MCF 10A (cell line): ENCODE results near the gene TENT4B. TPM values are rescaled to one million over a fixed set of nuclear protein-coding genes. Genes with fewer than 3 reads are reported as not detected.

Source experiments
- BruUV-seq: library from RNA; stranded (reverse); fragments of 400-500 nt; replicated peaks from 2 replicates; lab custom pipeline; 2021; lab: Mats Ljungman, UMichigan
- CTCF ChIA-PET: fragments of 300-600 bp; sonication (Branson Sonifier 250); formaldehyde crosslinking; extraction: SDS; loops from one replicate; lab custom pipeline; 2021; ENCODE audit warnings: antibody characterized with exemption, inconsistent platforms; lab: Yijun Ruan, JAX
- POLR2A ChIA-PET: fragments of 300-600, 350-650 bp; sonication (Branson Sonifier 250); formaldehyde crosslinking; extraction: SDS; loops from one replicate; lab custom pipeline; 2020; ENCODE audit warnings: antibody characterized with exemption, inconsistent platforms; lab: Yijun Ruan, JAX
- DNase-seq: peaks from one replicate; pipeline ENCODE4 v3.0.0-alpha.2; 2018; ENCODE audit not compliant: unreplicated experiment
- H3K27ac Mint-ChIP-seq: one replicate; pipeline ENCODE4 v1.8.0; 2022; ENCODE audit warnings: mild to moderate bottlenecking, low read depth, mixed read lengths; ENCODE audit not compliant: unreplicated experiment
- H3K27me3 Mint-ChIP-seq: one replicate; pipeline ENCODE4 v1.8.0; 2022; ENCODE audit warnings: mixed read lengths; ENCODE audit not compliant: insufficient read depth, unreplicated experiment
- H3K36me3 Mint-ChIP-seq: one replicate; pipeline ENCODE4 v1.8.0; 2022; ENCODE audit warnings: mild to moderate bottlenecking, moderate library complexity, mixed read lengths; ENCODE audit not compliant: insufficient read depth, unreplicated experiment
- H3K4me1 Mint-ChIP-seq: one replicate; pipeline ENCODE4 v1.8.0; 2022; ENCODE audit warnings: mixed read lengths; ENCODE audit not compliant: insufficient read depth, unreplicated experiment
- H3K4me3 Mint-ChIP-seq: one replicate; pipeline ENCODE4 v1.8.0; 2022; ENCODE audit warnings: mild to moderate bottlenecking, moderate library complexity, mixed read lengths; ENCODE audit not compliant: unreplicated experiment
- H3K9me3 Mint-ChIP-seq: one replicate; pipeline ENCODE4 v1.8.0; 2022; ENCODE audit warnings: mixed read lengths; ENCODE audit not compliant: unreplicated experiment
- intact Hi-C: fragments of 100-400 bp; cut with micrococcal nuclease; formaldehyde crosslinking; loops from 2 replicates; pipeline ENCODE4 v1.14.1; 2022
- total RNA-seq: library from RNA; stranded (reverse); gene quantifications from 2 replicates; pipeline ENCODE4 v1.2.3, GENCODE V29; 2022
- TF ChIP-seq, protein P1 (sequence below): fragments of 200-600 bp; IDR thresholded peaks from one replicate; pipeline ENCODE4 v1.8.0; 2022; ENCODE audit warnings: antibody characterized with exemption, mild to moderate bottlenecking; ENCODE audit not compliant: unreplicated experiment

The TENT4B gene
- total RNA-seq, 1 experiment from 2014 or later: 12.1 TPM

- DNase-seq: no peak
- Mint-ChIP-seq H3K9me3 (no peaks in the 10 kb centered on the region), H3K4me3 (no peak overlapping the region), H3K36me3 (no peaks in the 10 kb centered on the region), H3K4me1 (no peaks in the 10 kb centered on the region), H3K27me3 (no peaks in the 10 kb centered on the region), H3K27ac (no peak overlapping the region)
- BruUV-seq: no TSS peak
- ChIA-PET POLR2A (no interaction called here), CTCF (interaction anchor here (0.6 to 1.1 kb wide), 2 partner anchors 85 to 396 kb away, joined by 3 read pairs; no protein-coding TSS in a partner anchor)
- TF ChIP-seq, protein P1, sequence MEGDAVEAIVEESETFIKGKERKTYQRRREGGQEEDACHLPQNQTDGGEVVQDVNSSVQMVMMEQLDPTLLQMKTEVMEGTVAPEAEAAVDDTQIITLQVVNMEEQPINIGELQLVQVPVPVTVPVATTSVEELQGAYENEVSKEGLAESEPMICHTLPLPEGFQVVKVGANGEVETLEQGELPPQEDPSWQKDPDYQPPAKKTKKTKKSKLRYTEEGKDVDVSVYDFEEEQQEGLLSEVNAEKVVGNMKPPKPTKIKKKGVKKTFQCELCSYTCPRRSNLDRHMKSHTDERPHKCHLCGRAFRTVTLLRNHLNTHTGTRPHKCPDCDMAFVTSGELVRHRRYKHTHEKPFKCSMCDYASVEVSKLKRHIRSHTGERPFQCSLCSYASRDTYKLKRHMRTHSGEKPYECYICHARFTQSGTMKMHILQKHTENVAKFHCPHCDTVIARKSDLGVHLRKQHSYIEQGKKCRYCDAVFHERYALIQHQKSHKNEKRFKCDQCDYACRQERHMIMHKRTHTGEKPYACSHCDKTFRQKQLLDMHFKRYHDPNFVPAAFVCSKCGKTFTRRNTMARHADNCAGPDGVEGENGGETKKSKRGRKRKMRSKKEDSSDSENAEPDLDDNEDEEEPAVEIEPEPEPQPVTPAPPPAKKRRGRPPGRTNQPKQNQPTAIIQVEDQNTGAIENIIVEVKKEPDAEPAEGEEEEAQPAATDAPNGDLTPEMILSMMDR: no peak
- intact Hi-C loops: no loop called here
Measured at GRCh38 chr16:50269061-50269705, 116.1 kb downstream of the TENT4B start.

- no peak overlapping the region for H3K27ac Mint-ChIP-seq
- BruUV-seq: no TSS peak
- ChIA-PET CTCF (no interaction called here), POLR2A (no interaction called here)
- H3K4me3 Mint-ChIP-seq: no peak overlapping the region
- no peaks in the 10 kb centered on the region for H3K4me1 Mint-ChIP-seq
- intact Hi-C loops: no loop called here
- H3K27me3 Mint-ChIP-seq: no peaks in the 10 kb centered on the region
- TF ChIP-seq, protein P1: no peak
- DNase-seq: no peak
- no peaks in the 10 kb centered on the region for H3K36me3 Mint-ChIP-seq
- no peaks in the 10 kb centered on the region for H3K9me3 Mint-ChIP-seq
Measured at GRCh38 chr16:50269769-50270509, 116.8 kb downstream of the TENT4B start.

GRCh38 chr16:50270510-50271147 is 117.5 kb downstream of the TENT4B start:
- Mint-ChIP-seq H3K27ac (no peak overlapping the region), H3K4me1 (no peaks in the 10 kb centered on the region), H3K9me3 (no peaks in the 10 kb centered on the region), H3K4me3 (no peak overlapping the region), H3K36me3 (no peaks in the 10 kb centered on the region), H3K27me3 (no peaks in the 10 kb centered on the region)
- CTCF ChIA-PET: interaction anchor here (0.6 to 0.7 kb wide), 2 partner anchors 454 to 674 kb away, joined by 3 read pairs; no protein-coding TSS in a partner anchor
- POLR2A ChIA-PET: no interaction called here
- TF ChIP-seq, protein P1: no peak
- intact Hi-C loops: no loop called here
- DNase-seq: no peak
- BruUV-seq: no TSS peak
